Uterus (tissue), 4 donors: Measurements from ENCODE around the gene SCAF4. TPM values are rescaled to one million over a fixed set of nuclear protein-coding genes. Genes with fewer than 3 reads are reported as not detected.

Experiments used
- DNase-seq, 2 donors: peaks; one replicate each; pipeline ENCODE4 v3.0.0-alpha.2; 2019 to 2020
- H3K27ac ChIP-seq, 2 donors: fragments of 200-600 bp; sonication (generic); 1 replicate in 1 of 2; 2 replicates in 1 of 2; pipeline ENCODE4 v1.5.1; 2016 to 2018
- H3K27me3 ChIP-seq, 2 donors: fragments of 200-600 bp; sonication (generic); one replicate each; pipeline ENCODE4 v1.5.1; 2018 to 2019; ENCODE audit warnings: control low read depth in 1 of 2
- H3K36me3 ChIP-seq, 2 donors: fragments of 200-600 bp; sonication (generic); one replicate each; pipeline ENCODE4 v1.5.1; 2019; ENCODE audit warnings: control low read depth in 1 of 2
- H3K4me1 ChIP-seq, 2 donors: fragments of 200-600 bp; sonication (generic); one replicate each; pipeline ENCODE4 v1.5.1; 2018 to 2019; ENCODE audit warnings: control low read depth in 1 of 2
- H3K4me3 ChIP-seq, 2 donors: fragments of 200-600 bp; sonication (generic); 1 replicate in 1 of 2; 2 replicates in 1 of 2; pipeline ENCODE4 v1.5.1; 2018 to 2019; ENCODE audit warnings: mild to moderate bottlenecking in 1 of 2
- H3K9me3 ChIP-seq, 2 donors: fragments of 200-600 bp; sonication (generic); one replicate each; pipeline ENCODE4 v1.5.1; 2019; ENCODE audit warnings: control low read depth in 1 of 2
- CTCF ChIP-seq, 4 experiments: fragments of 200-600 bp in 2 of 4; fragments of 450-650 bp in 2 of 4; sonication (generic) in 2 of 4; IDR thresholded peaks; one replicate each; pipeline ENCODE4 v1.5.1; 2016 to 2019; ENCODE audit warnings: antibody characterized with exemption in 4 of 4, mild to moderate bottlenecking in 2 of 4, moderate library complexity in 1 of 4
- POLR2A ChIP-seq, 2 donors: fragments of 450-650 bp; IDR thresholded peaks; one replicate each; pipeline ENCODE4 v1.6.1; 2016; ENCODE audit warnings: antibody characterized with exemption in 2 of 2, mild to moderate bottlenecking in 1 of 2, moderate library complexity in 1 of 2
- intact Hi-C: fragments of 100-400 bp; cut with DNase I; formaldehyde crosslinking; loops from one replicate; pipeline ENCODE4 v1.15.1; 2023; ENCODE audit warnings: low total_unique reads
- total RNA-seq, 4 donors: library from RNA; depleted of rRNA in 3 of 4; stranded (reverse); fragments of >200 nt in 3 of 4; gene quantifications; one replicate each; pipeline versions ENCODE4 v1.1.0 to v1.2.4, GENCODE V29; 2014 to 2023
- donor health status: DM: yes; HTN: yes; CAD: no.

The SCAF4 gene
- total RNA-seq, 4 donors from 2014 or later = 4.9 to 50.5 (median 13.4) TPM

GRCh38 chr21:31713115-31713514 is 18.8 kb downstream of the SCAF4 start:
- peaks cover 0 to 6% of the 10 kb centered on the region in 2 donors for H3K4me1 ChIP-seq
- intact Hi-C loops = no loop called here

GRCh38 chr21:31711745-31712285 is 20.1 kb downstream of the SCAF4 start:
- no peak for DNase-seq
- peaks cover 0 to 6% of the 10 kb centered on the region in 2 donors for H3K4me1 ChIP-seq
- H3K9me3 ChIP-seq = no peaks in the 10 kb centered on the region
- no peak overlapping the region for H3K4me3 ChIP-seq
- no peaks in the 10 kb centered on the region for H3K36me3 ChIP-seq
- H3K27ac ChIP-seq = no peak overlapping the region
- H3K27me3 ChIP-seq = no peaks in the 10 kb centered on the region
- no peak for TF ChIP-seq CTCF (IDR thresholded peaks at IDR 0.05)
- TF ChIP-seq POLR2A (IDR thresholded peaks at IDR 0.05) = no peak
- intact Hi-C loops = no loop called here

More at GRCh38 chr21:31713115-31713514, 18.8 kb downstream of the SCAF4 start:
- TF ChIP-seq POLR2A (IDR thresholded peaks at IDR 0.05) (no peak), CTCF (IDR thresholded peaks at IDR 0.05) (no peak)
- H3K9me3 ChIP-seq = no peaks in the 10 kb centered on the region
- DNase-seq = no peak
- no peak overlapping the region for H3K27ac ChIP-seq
- no peaks in the 10 kb centered on the region for H3K27me3 ChIP-seq
- H3K36me3 ChIP-seq = no peaks in the 10 kb centered on the region
- no peak overlapping the region for H3K4me3 ChIP-seq

- intact Hi-C loops = no loop called here
- no peak overlapping the region for H3K4me3 ChIP-seq
- H3K4me1 ChIP-seq = peaks cover 3 to 6% of the 10 kb centered on the region in 2 donors
- no peaks in the 10 kb centered on the region for H3K9me3 ChIP-seq
- no peak for DNase-seq
- H3K27ac ChIP-seq = no peak overlapping the region
- no peaks in the 10 kb centered on the region for H3K27me3 ChIP-seq
- TF ChIP-seq CTCF (IDR thresholded peaks at IDR 0.05) (no peak), POLR2A (IDR thresholded peaks at IDR 0.05) (no peak)
- no peaks in the 10 kb centered on the region for H3K36me3 ChIP-seq
These were observed 20.6 kb downstream of the SCAF4 start for GRCh38 chr21:31711326-31711725.

GRCh38 chr21:31710586-31710985 is 21.3 kb downstream of the SCAF4 start:
- TF ChIP-seq POLR2A (IDR thresholded peaks at IDR 0.05) (no peak), CTCF (IDR thresholded peaks at IDR 0.05) (no peak)
- Histone ChIP-seq H3K9me3 (no peaks in the 10 kb centered on the region), H3K36me3 (no peaks in the 10 kb centered on the region), H3K4me1 (peaks cover 4% of the 10 kb centered on the region in 2 donors), H3K27me3 (no peaks in the 10 kb centered on the region), H3K27ac (no peak overlapping the region), H3K4me3 (no peak overlapping the region)
- intact Hi-C loops = no loop called here
- no peak for DNase-seq

- Histone ChIP-seq H3K4me3 (no peak overlapping the region), H3K36me3 (no peaks in the 10 kb centered on the region), H3K4me1 (peaks cover 0 to 4% of the 10 kb centered on the region in 2 donors), H3K27me3 (no peaks in the 10 kb centered on the region), H3K9me3 (no peaks in the 10 kb centered on the region), H3K27ac (no peak overlapping the region)
- TF ChIP-seq POLR2A (IDR thresholded peaks at IDR 0.05) (no peak), CTCF (IDR thresholded peaks at IDR 0.05) (no peak)
- intact Hi-C loops = no loop called here
- DNase-seq = no peak
These were observed 23.4 kb downstream of the SCAF4 start for GRCh38 chr21:31708541-31708940.
